Right lung (tissue), 5 donors: Measurements from ENCODE around the gene DCUN1D2. TPM values are rescaled to one million over a fixed set of nuclear protein-coding genes. Genes with fewer than 3 reads are reported as not detected.
"Not testable (repeated sequence)": the region's sequence is repeated elsewhere in the genome, so short reads cannot be mapped to it uniquely, and the experiment has no call there.

Experiments used
- DNase-seq, 2 donors: peaks; one replicate each; pipeline ENCODE4 v3.0.0-alpha.2; 2013
- polyA plus RNA-seq, 5 donors: library from polyadenylated mRNA; unstranded; fragments of 120-200 nt; gene quantifications; one replicate each; pipeline versions ENCODE4 v1.2.1 to v1.2.3, GENCODE V29; 2013; ENCODE audit warnings: inconsistent platforms in 1 of 5, low replicate concordance in 1 of 5; ENCODE audit not compliant: insufficient read length in 5 of 5, insufficient read depth in 1 of 5

DCUN1D2 gene
- polyA plus RNA-seq, 5 donors: 17.2 to 22.1 (median 19.0) TPM

DNA sequence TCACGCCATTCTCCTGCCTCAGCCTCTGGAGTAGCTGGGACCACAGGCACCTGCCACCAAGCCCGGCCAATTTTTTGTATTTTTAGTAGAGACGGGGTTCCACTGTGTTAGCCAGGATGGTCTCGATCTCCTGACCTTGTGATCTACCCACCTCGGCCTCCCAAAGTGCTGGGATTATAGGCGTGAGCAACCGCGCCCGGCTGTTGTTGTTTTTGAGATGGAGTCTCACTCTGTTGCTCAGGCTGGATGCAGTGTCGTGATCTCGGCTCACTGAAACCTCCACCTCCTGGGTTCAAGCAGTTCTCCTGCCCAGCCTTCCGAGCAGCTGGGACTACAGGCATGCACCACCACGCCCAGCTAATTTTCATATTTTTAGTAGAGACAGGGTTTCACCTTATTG is 31.9 kb upstream of the DCUN1D2 start:
- not testable (repeated sequence) for DNase-seq

GRCh38 chr13:113520571-113520970 is 30.1 kb upstream of the DCUN1D2 start:
- DNase-seq: no peak

DNA sequence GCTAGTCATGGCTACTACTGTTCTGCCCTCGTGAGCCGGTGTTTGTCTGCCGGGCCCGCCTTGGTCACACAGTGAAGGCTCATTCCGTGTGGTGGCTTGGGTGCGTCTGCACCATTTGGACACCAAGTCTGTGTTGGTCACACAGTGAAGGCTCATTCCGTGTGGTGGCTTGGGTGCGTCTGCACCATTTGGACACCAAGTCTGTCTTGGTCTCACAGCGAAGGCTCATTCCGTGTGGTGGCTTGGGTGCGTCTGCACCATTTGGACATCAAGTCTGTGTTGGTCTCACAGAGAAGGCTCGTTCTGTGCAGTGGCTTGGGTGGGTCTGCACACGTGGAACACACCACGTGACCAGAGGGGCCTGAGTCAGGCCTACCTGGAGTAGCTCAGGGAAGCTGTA is 29.0 kb upstream of the DCUN1D2 start:
- DNase-seq: no peak

GRCh38 chr13:113518076-113518803 is 27.7 kb upstream of the DCUN1D2 start:
- no peak for DNase-seq

DNA sequence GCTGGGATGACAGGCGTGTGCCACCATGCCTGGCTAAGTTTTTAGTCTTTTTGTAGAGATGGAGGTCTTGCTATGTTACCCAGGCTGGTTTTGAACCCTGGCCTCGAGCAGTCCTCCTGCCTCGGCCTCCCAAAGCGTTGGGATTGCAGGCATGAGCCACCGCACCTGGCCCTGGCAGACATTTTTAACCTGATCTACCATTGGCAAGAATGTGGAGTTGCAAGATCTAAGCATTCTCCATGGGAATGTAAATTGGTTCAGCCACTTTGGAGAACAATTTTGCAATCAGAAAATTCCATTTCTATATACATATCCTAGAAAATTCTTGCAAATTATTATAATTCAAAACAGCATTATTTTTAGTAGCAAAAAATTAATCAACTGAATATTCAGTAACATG is 24.3 kb upstream of the DCUN1D2 start:
- no peak for DNase-seq

- no peak for DNase-seq
Observed at GRCh38 chr13:113513761-113514160, 23.2 kb upstream of the DCUN1D2 start.

GRCh38 chr13:113511361-113511760 is 20.9 kb upstream of the DCUN1D2 start:
- DNase-seq: no peak

DNA sequence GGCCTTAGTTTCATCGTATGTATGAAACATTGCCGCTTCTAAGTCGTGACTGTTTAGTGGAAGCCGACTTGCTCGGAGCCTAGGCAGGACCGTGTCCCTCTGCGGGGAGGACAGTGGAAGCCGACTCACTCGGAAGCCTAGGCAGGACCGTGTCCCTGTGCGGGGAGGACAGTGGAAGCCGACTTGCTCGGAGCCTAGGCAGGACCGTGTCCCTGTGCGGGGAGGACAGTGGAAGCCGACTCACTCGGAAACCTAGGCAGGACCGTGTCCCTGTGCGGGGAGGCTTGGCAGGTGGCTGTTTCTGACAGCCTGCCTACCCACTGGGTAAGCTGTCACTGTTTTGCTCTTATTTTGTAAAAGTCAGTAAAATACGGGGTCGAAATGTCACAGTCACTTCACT is 20.4 kb upstream of the DCUN1D2 start:
- DNase-seq: no peak

- DNase-seq: no peak
Observed at GRCh38 chr13:113509989-113510388, 19.5 kb upstream of the DCUN1D2 start.

GRCh38 chr13:113508521-113509254 is 18.2 kb upstream of the DCUN1D2 start:
- DNase-seq: no peak

DNA sequence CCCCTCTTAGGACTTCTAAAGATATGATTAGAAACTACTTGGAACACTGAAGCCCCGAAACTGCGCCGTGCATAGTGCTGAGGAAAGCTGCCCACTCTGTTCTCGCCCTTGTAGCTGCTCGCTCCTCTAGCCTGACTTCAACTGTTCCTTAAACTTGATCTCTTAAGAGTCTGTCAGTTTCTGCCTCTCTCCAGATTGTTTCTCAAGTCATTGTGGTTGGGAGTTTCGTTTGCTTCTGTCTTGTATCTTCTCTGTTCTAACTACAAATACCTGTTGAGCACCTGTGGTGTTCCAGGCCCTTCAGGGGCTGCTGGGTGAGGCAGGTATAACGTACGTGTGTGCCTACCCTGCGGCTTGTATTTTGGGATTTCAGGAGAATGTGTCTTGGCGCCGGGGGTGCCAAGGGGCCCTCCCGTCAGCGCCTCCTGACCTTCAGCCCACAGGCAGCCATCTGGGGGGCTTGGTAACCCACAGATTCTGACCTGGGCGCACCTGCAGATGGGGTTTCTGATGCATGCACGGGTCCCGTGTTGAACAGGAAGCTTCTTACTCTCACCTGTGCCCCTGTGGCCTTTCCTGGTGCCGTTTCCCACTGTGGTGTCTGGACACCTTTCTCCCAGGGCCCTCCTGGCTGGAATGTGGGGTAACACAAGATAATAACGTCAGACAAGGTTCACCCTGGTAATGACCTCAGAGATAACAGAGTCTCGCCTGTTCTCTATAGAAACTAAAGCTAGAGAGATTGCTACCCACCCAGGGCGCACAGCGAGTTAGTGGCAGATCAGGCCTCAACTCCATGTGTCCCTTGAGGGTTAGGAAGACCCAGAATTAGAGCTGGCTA is 17.2 kb upstream of the DCUN1D2 start:
- no peak for DNase-seq

GRCh38 chr13:113506871-113507388 is 16.4 kb upstream of the DCUN1D2 start:
- no peak for DNase-seq

DNA sequence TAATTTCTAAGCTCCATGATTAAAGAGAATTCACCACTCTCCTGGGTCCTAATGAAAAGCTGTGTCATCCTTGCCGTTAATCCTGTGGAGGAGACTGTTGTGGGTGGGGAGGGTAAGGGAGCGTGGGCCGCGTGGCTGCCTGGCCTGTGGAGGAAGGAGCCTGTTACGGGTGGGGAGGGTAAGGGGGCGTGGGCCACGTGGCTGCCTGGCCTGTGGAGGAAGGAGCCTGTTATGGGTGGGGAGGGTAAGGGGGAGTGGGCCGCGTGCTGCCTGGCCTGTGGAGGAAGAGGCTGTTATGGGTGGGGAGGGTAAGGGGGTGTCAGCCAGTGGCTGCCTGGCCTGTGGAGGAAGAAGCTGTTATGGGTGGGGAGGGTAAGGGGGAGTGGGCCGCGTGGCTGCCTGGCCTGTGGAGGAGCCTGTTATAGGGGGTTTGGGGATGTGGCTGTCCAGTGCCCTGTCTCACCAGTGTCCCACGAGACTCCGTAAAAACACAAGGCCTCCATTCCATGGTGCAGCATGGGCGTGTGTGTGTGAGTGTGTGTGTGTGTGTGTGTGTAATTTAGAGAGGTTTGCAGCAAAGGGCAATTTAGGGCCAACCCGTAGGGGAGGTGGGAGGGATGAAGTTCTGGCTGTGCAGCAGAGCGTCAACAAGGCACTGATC is 15.6 kb upstream of the DCUN1D2 start:
- DNase-seq: no peak

- DNase-seq: no peak
Observed at GRCh38 chr13:113502686-113503085, 12.2 kb upstream of the DCUN1D2 start.

GRCh38 chr13:113500530-113501265 is 10.2 kb upstream of the DCUN1D2 start:
- no peak for DNase-seq

GRCh38 chr13:113499936-113500335 is 9.4 kb upstream of the DCUN1D2 start:
- DNase-seq: no peak

DNA sequence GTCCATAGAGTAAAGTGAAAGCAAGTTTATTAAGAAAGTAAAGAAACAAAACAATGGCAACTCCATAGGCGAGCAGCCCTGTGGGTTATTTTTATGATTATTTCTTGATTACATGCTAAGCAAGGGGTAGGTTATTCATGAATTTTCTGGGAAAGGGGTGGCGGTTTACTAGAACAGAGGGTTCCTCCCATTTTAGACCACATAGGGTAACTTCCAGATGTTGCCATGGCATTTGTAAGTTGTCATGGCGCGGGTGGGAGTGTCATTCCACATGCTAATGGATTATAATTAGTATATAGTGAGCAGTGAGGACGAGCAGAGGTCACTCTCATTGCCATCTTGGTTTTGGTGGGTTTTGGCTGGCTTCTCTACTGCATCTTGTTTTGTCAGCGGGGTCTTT is 8.4 kb upstream of the DCUN1D2 start:
- no peak for DNase-seq

DNA sequence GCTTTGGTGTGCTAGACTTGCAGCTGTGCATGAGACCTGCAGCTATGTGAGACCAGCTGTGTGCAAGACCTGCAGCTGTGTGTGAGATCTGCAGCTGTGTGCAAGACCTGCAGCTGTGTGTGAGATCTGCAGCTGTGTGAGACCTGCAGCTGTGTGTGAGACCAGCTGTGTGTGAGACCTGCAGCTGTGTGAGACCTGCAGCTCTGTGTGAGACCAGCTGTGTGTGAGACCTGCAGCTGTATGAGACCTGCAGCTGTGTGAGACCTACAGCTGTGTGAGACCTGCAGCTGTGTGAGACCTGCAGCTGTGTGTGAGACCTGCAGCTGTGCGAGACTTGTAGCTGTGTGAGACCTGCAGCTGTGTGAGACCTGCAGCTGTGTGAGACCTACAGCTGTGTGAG is 6.7 kb upstream of the DCUN1D2 start:
- DNase-seq: no peak

DNA sequence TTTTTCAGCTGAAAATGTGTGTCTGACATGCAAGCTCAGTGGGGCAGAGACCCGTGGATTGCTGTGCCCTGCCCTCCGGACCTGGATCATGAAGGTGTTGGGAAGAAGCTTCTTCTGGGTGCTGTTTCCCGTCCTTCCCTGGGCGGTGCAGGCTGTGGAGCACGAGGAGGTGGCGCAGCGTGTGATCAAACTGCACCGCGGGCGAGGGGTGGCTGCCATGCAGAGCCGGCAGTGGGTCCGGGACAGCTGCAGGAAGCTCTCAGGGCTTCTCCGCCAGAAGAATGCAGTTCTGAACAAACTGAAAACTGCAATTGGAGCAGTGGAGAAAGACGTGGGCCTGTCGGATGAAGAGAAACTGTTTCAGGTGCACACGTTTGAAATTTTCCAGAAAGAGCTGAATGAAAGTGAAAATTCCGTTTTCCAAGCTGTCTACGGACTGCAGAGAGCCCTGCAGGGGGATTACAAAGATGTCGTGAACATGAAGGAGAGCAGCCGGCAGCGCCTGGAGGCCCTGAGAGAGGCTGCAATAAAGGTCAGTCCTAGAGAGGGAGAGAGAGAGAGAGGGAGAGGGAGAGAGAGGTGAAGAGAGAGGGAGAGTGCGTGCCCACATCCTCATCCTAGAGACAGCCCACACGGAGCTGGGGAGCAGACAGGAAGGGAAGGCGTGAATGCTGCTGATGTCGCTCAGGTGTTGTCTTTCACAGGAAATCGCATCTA is 5.1 kb upstream of the DCUN1D2 start:
- DNase-seq: no peak

DNA sequence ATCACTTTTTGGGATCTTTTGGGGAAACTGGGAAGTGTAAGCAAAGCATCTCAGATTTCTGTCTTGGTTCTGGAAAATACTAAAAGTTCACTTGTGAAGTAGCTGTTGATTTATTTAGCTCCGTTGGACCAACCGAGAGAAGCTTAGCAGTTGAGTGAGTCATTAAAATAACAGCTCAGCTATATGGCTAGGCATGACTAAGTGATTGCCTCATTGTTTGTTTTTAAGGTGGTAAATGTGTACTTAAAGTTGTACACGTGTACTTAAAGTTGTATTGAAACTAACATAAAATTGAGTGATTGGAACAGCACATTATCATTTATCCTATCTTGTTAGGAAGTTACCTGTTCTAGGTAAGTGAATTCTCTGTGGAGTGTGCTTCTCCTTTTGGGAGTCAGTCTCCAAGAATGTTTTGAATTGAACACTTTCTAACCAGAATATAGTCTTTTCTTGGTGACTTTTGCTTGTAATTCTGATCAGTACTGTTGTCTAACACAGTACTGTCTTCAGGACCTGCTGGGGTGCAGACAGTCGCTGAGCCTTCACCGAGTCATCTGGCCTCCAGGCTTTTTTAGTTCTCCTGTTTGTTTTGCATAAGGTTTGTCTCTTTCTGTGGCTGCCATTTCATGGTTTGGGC is 2.9 kb upstream of the DCUN1D2 start:
- no peak for DNase-seq
